ENCODE results near the gene TMEM163. TPM values are rescaled to one million over a fixed set of nuclear protein-coding genes. Genes with fewer than 3 reads are reported as not detected.

TMEM163 gene
- total RNA-seq, 1 experiment from 2014 or later = 0.12 TPM

DNA sequence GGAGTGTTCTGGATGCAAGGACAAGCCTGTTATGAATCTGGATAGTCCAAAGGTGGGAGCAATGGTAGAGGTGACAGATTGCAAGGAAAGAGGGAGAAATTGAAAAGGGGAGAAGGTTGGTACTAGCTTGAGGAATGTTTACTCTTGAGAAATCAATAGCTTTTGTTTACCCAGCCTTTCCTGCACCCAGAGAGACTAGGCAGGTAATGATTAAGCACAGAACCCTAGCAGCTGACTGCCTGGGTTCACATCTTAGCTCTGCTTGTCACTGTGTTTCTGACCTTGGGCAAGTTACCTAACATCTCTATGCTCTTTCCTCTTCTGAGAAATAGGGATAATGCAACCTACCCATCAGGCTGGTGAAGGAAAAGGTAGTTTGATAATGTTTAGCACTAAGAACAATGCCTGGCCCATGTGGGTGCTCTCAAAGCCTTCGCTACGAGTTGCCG is 286.3 kb downstream of the TMEM163 start:
- ChIA-PET CTCF (interaction anchor here (1.0 kb wide), 1 partner anchor 18 kb away, joined by 3 read pairs; no protein-coding TSS in a partner anchor), RAD21 (ENCODE audit: low non-redundant PET in 1 of 2, low total read pairs in 2 of 2, uncharacterized antibody in 2 of 2, unreplicated experiment in 2 of 2) (no interaction called here), POLR2A (no interaction called here)
- ATAC-seq (peak; percentile 54), DNase-seq (ENCODE audit: low read depth, low spot score) (no peak)
- BruUV-seq (replicated peaks) = no TSS peak
- no peaks in the 10 kb centered on the region for H3K36me3 ChIP-seq (ENCODE audit: control insufficient read depth in 1 of 2, insufficient read depth in 2 of 2, low read length in 2 of 2)
- peak overlapping the region; percentile 36 for H3K4me2 ChIP-seq (ENCODE audit: low read length)
- H3K27me3 ChIP-seq (ENCODE audit: insufficient read depth, low read length) = no peaks in the 10 kb centered on the region
- no peaks in the 10 kb centered on the region for H3K9me3 ChIP-seq (ENCODE audit: control insufficient read depth in 1 of 2, insufficient read depth in 1 of 2, low read depth in 1 of 2, low read length in 2 of 2)
- H3K9ac ChIP-seq (ENCODE audit: low read length) = no peak overlapping the region
- peaks cover 4 to 13% of the 10 kb centered on the region in 2 experiments; a peak in 3 of 4 replicates for H3K4me1 ChIP-seq (ENCODE audit: control insufficient read depth in 1 of 2, insufficient read depth in 2 of 2, low read length in 2 of 2)
- no peaks in the 10 kb centered on the region for H3K79me2 ChIP-seq (ENCODE audit: insufficient read depth, low read length)
- no peaks in the 10 kb centered on the region for H3K9me2 ChIP-seq (ENCODE audit: insufficient read depth)
- H3K4me3 ChIP-seq (replicated peaks in 1 of 2; ENCODE audit: low read depth in 1 of 2, low read length in 2 of 2) = no peak overlapping the region
- TF ChIP-seq EZH2 (IDR thresholded peaks at IDR 0.05) (no peak), ZFX (IDR thresholded peaks at IDR 0.05) (no peak), EGR1 (IDR thresholded peaks at IDR 0.05; ENCODE audit: low read depth) (no peak), FOSL1 (IDR thresholded peaks at IDR 0.05; ENCODE audit: low read depth) (no peak), CBX3 (IDR thresholded peaks at IDR 0.05; ENCODE audit: low read depth) (no peak), YY1 (IDR thresholded peaks at IDR 0.05; ENCODE audit: extremely low read depth, insufficient replicate concordance, low read depth, low read length) (no peak), POLR2AphosphoS5 (IDR thresholded peaks at IDR 0.05; ENCODE audit: low read depth, low read length) (no peak), JUND (IDR thresholded peaks at IDR 0.05) (no peak), SP1 (IDR thresholded peaks at IDR 0.05; ENCODE audit: low read depth) (no peak), ZBTB33 (IDR thresholded peaks at IDR 0.05; ENCODE audit: extremely low read depth, insufficient replicate concordance, low read length) (no peak), SRF (IDR thresholded peaks at IDR 0.05; ENCODE audit: low read depth) (no peak), ZNF274 (IDR thresholded peaks at IDR 0.05; ENCODE audit: low read depth, low read length) (no peak), SIN3A (IDR thresholded peaks at IDR 0.05; ENCODE audit: low read depth) (no peak), CEBPB (IDR thresholded peaks at IDR 0.05; ENCODE audit: low read depth) (no peak), ELF1 (IDR thresholded peaks at IDR 0.05; ENCODE audit: borderline replicate concordance, low read depth) (no peak)
- TF ChIP-seq, protein P1, sequence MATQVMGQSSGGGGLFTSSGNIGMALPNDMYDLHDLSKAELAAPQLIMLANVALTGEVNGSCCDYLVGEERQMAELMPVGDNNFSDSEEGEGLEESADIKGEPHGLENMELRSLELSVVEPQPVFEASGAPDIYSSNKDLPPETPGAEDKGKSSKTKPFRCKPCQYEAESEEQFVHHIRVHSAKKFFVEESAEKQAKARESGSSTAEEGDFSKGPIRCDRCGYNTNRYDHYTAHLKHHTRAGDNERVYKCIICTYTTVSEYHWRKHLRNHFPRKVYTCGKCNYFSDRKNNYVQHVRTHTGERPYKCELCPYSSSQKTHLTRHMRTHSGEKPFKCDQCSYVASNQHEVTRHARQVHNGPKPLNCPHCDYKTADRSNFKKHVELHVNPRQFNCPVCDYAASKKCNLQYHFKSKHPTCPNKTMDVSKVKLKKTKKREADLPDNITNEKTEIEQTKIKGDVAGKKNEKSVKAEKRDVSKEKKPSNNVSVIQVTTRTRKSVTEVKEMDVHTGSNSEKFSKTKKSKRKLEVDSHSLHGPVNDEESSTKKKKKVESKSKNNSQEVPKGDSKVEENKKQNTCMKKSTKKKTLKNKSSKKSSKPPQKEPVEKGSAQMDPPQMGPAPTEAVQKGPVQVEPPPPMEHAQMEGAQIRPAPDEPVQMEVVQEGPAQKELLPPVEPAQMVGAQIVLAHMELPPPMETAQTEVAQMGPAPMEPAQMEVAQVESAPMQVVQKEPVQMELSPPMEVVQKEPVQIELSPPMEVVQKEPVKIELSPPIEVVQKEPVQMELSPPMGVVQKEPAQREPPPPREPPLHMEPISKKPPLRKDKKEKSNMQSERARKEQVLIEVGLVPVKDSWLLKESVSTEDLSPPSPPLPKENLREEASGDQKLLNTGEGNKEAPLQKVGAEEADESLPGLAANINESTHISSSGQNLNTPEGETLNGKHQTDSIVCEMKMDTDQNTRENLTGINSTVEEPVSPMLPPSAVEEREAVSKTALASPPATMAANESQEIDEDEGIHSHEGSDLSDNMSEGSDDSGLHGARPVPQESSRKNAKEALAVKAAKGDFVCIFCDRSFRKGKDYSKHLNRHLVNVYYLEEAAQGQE (IDR thresholded peaks at IDR 0.05; ENCODE audit: low read depth) = no peak
- TF ChIP-seq, protein P2, sequence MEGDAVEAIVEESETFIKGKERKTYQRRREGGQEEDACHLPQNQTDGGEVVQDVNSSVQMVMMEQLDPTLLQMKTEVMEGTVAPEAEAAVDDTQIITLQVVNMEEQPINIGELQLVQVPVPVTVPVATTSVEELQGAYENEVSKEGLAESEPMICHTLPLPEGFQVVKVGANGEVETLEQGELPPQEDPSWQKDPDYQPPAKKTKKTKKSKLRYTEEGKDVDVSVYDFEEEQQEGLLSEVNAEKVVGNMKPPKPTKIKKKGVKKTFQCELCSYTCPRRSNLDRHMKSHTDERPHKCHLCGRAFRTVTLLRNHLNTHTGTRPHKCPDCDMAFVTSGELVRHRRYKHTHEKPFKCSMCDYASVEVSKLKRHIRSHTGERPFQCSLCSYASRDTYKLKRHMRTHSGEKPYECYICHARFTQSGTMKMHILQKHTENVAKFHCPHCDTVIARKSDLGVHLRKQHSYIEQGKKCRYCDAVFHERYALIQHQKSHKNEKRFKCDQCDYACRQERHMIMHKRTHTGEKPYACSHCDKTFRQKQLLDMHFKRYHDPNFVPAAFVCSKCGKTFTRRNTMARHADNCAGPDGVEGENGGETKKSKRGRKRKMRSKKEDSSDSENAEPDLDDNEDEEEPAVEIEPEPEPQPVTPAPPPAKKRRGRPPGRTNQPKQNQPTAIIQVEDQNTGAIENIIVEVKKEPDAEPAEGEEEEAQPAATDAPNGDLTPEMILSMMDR (IDR thresholded peaks at IDR 0.05 in 2 of 3, conservative IDR thresholded peaks at IDR 0.05 in 1 of 3; ENCODE audit: borderline replicate concordance in 1 of 3, insufficient read depth in 1 of 3, low read depth in 2 of 3, low read length in 2 of 3) = no peak
- TF ChIP-seq, protein P3, sequence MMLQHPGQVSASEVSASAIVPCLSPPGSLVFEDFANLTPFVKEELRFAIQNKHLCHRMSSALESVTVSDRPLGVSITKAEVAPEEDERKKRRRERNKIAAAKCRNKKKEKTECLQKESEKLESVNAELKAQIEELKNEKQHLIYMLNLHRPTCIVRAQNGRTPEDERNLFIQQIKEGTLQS (IDR thresholded peaks at IDR 0.05) = no peak
- H2AFZ ChIP-seq (ENCODE audit: low read depth, low read length, poor library complexity, severe bottlenecking) = no peak overlapping the region
- no peak overlapping the region for H3K27ac ChIP-seq (ENCODE audit: low read depth, low read length)
- no peaks in the 10 kb centered on the region for H4K20me1 ChIP-seq (ENCODE audit: insufficient read depth)
- intact Hi-C loops (cut with micrococcal nuclease) = no loop called here

All from HCT116 (cell line).